ENCODE results near the gene C3orf62.

Gene C3orf62

GRCh38 chr3:49276475-49277382 lies at the start of gene C3orf62:
C3orf62 (minus strand) TSS chr3:49277232; CDS start chr3:49276872, 360 bp downstream.
- DNase-seq (ENCODE audit: low spot score), result peak; percentile 49

- no peak for DNase-seq (ENCODE audit: low spot score)
Observed at GRCh38 chr3:49324768-49325167, 47.7 kb upstream of the C3orf62 start.

GRCh38 chr3:49316696-49317457 lies 39.8 kb upstream of the C3orf62 start:
- DNase-seq (ENCODE audit: low spot score), result peak; percentile 40

- no peak for DNase-seq (ENCODE audit: low spot score)
Observed at GRCh38 chr3:49313896-49314688, 37.1 kb upstream of the C3orf62 start.

- no peak for DNase-seq (ENCODE audit: low spot score)
Observed at GRCh38 chr3:49311283-49311682, 34.3 kb upstream of the C3orf62 start.

- no peak for DNase-seq (ENCODE audit: low spot score)
Observed at GRCh38 chr3:49310677-49311076, 33.6 kb upstream of the C3orf62 start.

GRCh38 chr3:49305608-49306007 lies 28.6 kb upstream of the C3orf62 start:
- DNase-seq (ENCODE audit: low spot score), result no peak

- DNase-seq (ENCODE audit: low spot score), result no peak
Observed at GRCh38 chr3:49302613-49303012, 25.6 kb upstream of the C3orf62 start.

- no peak for DNase-seq (ENCODE audit: low spot score)
Observed at GRCh38 chr3:49300595-49300994, 23.6 kb upstream of the C3orf62 start.

GRCh38 chr3:49298511-49298910 lies 21.5 kb upstream of the C3orf62 start:
- DNase-seq (ENCODE audit: low spot score), result no peak

- DNase-seq (ENCODE audit: low spot score), result no peak
Observed at GRCh38 chr3:49296781-49297411, 19.9 kb upstream of the C3orf62 start.

- DNase-seq (ENCODE audit: low spot score), result no peak
Observed at GRCh38 chr3:49295489-49296058, 18.5 kb upstream of the C3orf62 start.

- DNase-seq (ENCODE audit: low spot score), result no peak
Observed at GRCh38 chr3:49294343-49294742, 17.3 kb upstream of the C3orf62 start.

- no peak for DNase-seq (ENCODE audit: low spot score)
Observed at GRCh38 chr3:49283997-49284396, 7.0 kb upstream of the C3orf62 start.

- DNase-seq (ENCODE audit: low spot score), result no peak
Observed at GRCh38 chr3:49279376-49279775, 2.3 kb upstream of the C3orf62 start.

- no peak for DNase-seq (ENCODE audit: low spot score)
Observed at GRCh38 chr3:49278548-49278947, 1.5 kb upstream of the C3orf62 start.

GRCh38 chr3:49277383-49277775 lies 347 bp upstream of the C3orf62 start:
- DNase-seq (ENCODE audit: low spot score), result no peak

GRCh38 chr3:49273825-49274532 lies 3.1 kb downstream of the C3orf62 start:
- DNase-seq (ENCODE audit: low spot score), result no peak

- no peak for DNase-seq (ENCODE audit: low spot score)
Observed at GRCh38 chr3:49271047-49271446, 6.0 kb downstream of the C3orf62 start.

GRCh38 chr3:49270156-49270500 lies 6.9 kb downstream of the C3orf62 start:
- no peak for DNase-seq (ENCODE audit: low spot score)
